Measurements from ENCODE around the gene C6orf132.

- TF ChIP-seq, protein P1, sequence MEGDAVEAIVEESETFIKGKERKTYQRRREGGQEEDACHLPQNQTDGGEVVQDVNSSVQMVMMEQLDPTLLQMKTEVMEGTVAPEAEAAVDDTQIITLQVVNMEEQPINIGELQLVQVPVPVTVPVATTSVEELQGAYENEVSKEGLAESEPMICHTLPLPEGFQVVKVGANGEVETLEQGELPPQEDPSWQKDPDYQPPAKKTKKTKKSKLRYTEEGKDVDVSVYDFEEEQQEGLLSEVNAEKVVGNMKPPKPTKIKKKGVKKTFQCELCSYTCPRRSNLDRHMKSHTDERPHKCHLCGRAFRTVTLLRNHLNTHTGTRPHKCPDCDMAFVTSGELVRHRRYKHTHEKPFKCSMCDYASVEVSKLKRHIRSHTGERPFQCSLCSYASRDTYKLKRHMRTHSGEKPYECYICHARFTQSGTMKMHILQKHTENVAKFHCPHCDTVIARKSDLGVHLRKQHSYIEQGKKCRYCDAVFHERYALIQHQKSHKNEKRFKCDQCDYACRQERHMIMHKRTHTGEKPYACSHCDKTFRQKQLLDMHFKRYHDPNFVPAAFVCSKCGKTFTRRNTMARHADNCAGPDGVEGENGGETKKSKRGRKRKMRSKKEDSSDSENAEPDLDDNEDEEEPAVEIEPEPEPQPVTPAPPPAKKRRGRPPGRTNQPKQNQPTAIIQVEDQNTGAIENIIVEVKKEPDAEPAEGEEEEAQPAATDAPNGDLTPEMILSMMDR (conservative IDR thresholded peaks at IDR 0.05; ENCODE audit: low read depth, low read length), result no peak
- no peak for TF ChIP-seq EZH2 (IDR thresholded peaks at IDR 0.05; ENCODE audit: low read length, unreplicated experiment)
Observed at GRCh38 chr6:42101186-42101657, 41.2 kb downstream of the C6orf132 start.

Data from PC-3 (cell line).